K562 (cell line): ENCODE results near the gene NT5DC4. TPM values are rescaled to one million over a fixed set of nuclear protein-coding genes. Genes with fewer than 3 reads are reported as not detected.

Source experiments
- BDP1 ChIP-seq: IDR thresholded peaks from 3 replicates; pipeline ENCODE4 v1.6.1; 2011; ENCODE audit not compliant: insufficient read length, insufficient read depth
- ELK1 ChIP-seq: sonication (generic); formaldehyde crosslinking; IDR thresholded peaks from 2 replicates; pipeline ENCODE4 v1.8.1; 2022; ENCODE audit warnings: missing genetic modification reagents
- ELK3 ChIP-seq: fragments of 450-650 bp; formaldehyde crosslinking; IDR thresholded peaks from 2 replicates; pipeline ENCODE4 v1.4.0; 2020; ENCODE audit warnings: mild to moderate bottlenecking
- HBP1 ChIP-seq: fragments of 450-650 bp; formaldehyde crosslinking; IDR thresholded peaks from 2 replicates; pipeline ENCODE4 v1.4.0; 2022; ENCODE audit warnings: missing genetic modification characterization
- HCFC1 ChIP-seq: IDR thresholded peaks from 2 replicates; pipeline ENCODE4 v1.6.1; 2012; ENCODE audit warnings: low read depth, low read length, improper control_type of control experiment
- HINFP ChIP-seq: fragments of 450-650 bp; conservative IDR thresholded peaks from 2 replicates; pipeline ENCODE4 v1.6.1; 2016; ENCODE audit warnings: missing genetic modification characterization, low read depth, mild to moderate bottlenecking, control low read depth, missing compliant biosample characterization
- IRF1 ChIP-seq: sonication (generic); formaldehyde crosslinking; IDR thresholded peaks from 2 replicates; pipeline ENCODE4 v1.8.0; 2022; ENCODE audit warnings: missing genetic modification reagents, mild to moderate bottlenecking, borderline replicate concordance
- POU5F1 ChIP-seq: fragments of 150-350 bp; IDR thresholded peaks from 2 replicates; pipeline ENCODE4 v1.6.1; 2014; ENCODE audit warnings: borderline replicate concordance, low read length, low read depth, mild to moderate bottlenecking; ENCODE audit not compliant: partially characterized antibody
- PPARD ChIP-seq: fragments of 250-450 bp; sonication (Bioruptor Pico); IDR thresholded peaks from 2 replicates; pipeline ENCODE4 v1.8.0; 2022; ENCODE audit warnings: inconsistent platforms, mild to moderate bottlenecking, moderate library complexity
- RCOR1 ChIP-seq, 2 experiments: IDR thresholded peaks; 2 replicates each; pipeline ENCODE4 v1.6.1; 2012; ENCODE audit warnings: low read depth in 2 of 2, low read length in 2 of 2, borderline replicate concordance in 1 of 2, improper control_type of control experiment in 1 of 2
- SIN3A ChIP-seq, 2 experiments: fragments of 150-350 bp in 1 of 2; IDR thresholded peaks; 2 replicates each; pipeline ENCODE4 v1.6.1; 2011 to 2016; ENCODE audit warnings: borderline replicate concordance in 2 of 2, low read depth in 2 of 2, low read length in 2 of 2, mild to moderate bottlenecking in 2 of 2, moderate library complexity in 2 of 2; ENCODE audit not compliant: control insufficient read depth in 1 of 2
- SMAD2 ChIP-seq: fragments of 150-350 bp; IDR thresholded peaks from 2 replicates; pipeline ENCODE4 v1.6.1; 2014; ENCODE audit warnings: low read depth, mild to moderate bottlenecking, low read length
- SMARCA5 ChIP-seq: fragments of 450-650 bp; IDR thresholded peaks from 2 replicates; pipeline ENCODE4 v1.6.1; 2016
- SRSF3 ChIP-seq: fragments of 200-400 bp; formaldehyde crosslinking; IDR thresholded peaks from 2 replicates; pipeline ENCODE4 v1.6.1; 2016; ENCODE audit warnings: mild to moderate bottlenecking, low read length, moderate library complexity; ENCODE audit not compliant: insufficient read depth
- THAP7 ChIP-seq: fragments of 250-450 bp; sonication (Bioruptor Pico); IDR thresholded peaks from 2 replicates; pipeline ENCODE4 v1.5.0; 2021
- TRIM28 ChIP-seq: fragments of 450-650 bp; IDR thresholded peaks from 2 replicates; pipeline ENCODE4 v1.6.1; 2017
- ZBTB17 ChIP-seq: fragments of 450-650 bp; formaldehyde crosslinking; IDR thresholded peaks from 2 replicates; pipeline ENCODE4 v1.4.0; 2020; ENCODE audit warnings: mild to moderate bottlenecking
- ZNF263 ChIP-seq: sonication (generic); formaldehyde crosslinking; IDR thresholded peaks from 2 replicates; pipeline ENCODE4 v1.8.0; 2022; ENCODE audit warnings: mild to moderate bottlenecking, missing genetic modification reagents, borderline replicate concordance
- ZNF354B ChIP-seq: fragments of 250-450 bp; sonication (Bioruptor Pico); IDR thresholded peaks from 2 replicates; pipeline ENCODE4 v1.4.0; 2020
- polyA plus RNA-seq, 8 experiments: library from polyadenylated mRNA; depleted of rRNA in 4 of 8; stranded (reverse) in 5 of 8; unstranded in 3 of 8; fragments of >200 nt; fragmentation: Nextera tagmentation in 2 of 8; fragmentation: Illumina TruSeq in 1 of 8; extraction: Ambion mirVana in 2 of 8; extraction: Trizol in 1 of 8; gene quantifications; 2 replicates each; pipeline versions ENCODE4 v1.2.1 to v1.2.3, GENCODE V29; 2011 to 2014; ENCODE audit warnings: inconsistent platforms in 1 of 8, missing spikeins in 1 of 8
- total RNA-seq, 7 experiments: library from RNA; depleted of rRNA in 6 of 7; stranded (reverse); fragments of >200 nt in 6 of 7; fragmentation: Illumina TruSeq in 2 of 7; extraction: Trizol in 2 of 7; gene quantifications; 2 replicates each; pipeline versions ENCODE4 v1.2.1 to v1.2.3, GENCODE V29; 2011 to 2021; ENCODE audit warnings: low replicate concordance in 1 of 7

NT5DC4 gene
- total and polyA plus RNA-seq, 9 of the 15 experiments (the other 6 are each of a cell fraction or from before 2014, with no cell fraction given) = 0.44 to 6.9 (median 2.5) TPM

- no peak for TF ChIP-seq ELK1 (CRISPR knock-in tag)
- no peak for TF ChIP-seq SIN3A (IDR thresholded peaks at IDR 0.05; ENCODE audit: borderline replicate concordance in 2 of 2, control insufficient read depth in 1 of 2, low read depth in 2 of 2, low read length in 2 of 2)
- no peak for TF ChIP-seq HINFP
- TF ChIP-seq ZBTB17 (CRISPR knock-in tag) = no peak
- no peak for TF ChIP-seq POU5F1
- peak; percentile 56; the same call in 1 of the 2 replicates for TF ChIP-seq ZNF263 (CRISPR knock-in tag)
- TF ChIP-seq SMAD2 = no peak
- TF ChIP-seq HCFC1 = no peak
- TF ChIP-seq SRSF3 = no peak
- TF ChIP-seq RCOR1 (IDR thresholded peaks at IDR 0.05; ENCODE audit: borderline replicate concordance in 1 of 2, low read depth in 2 of 2, low read length in 2 of 2) = peak in 1 of 2 experiments; percentile 78; a peak in 3 of 4 replicates
- TF ChIP-seq TRIM28 = no peak
- no peak for TF ChIP-seq ELK3 (CRISPR knock-in tag)
- TF ChIP-seq HBP1 = no peak
- TF ChIP-seq SMARCA5 = no peak
- TF ChIP-seq PPARD (CRISPR knock-in tag) = no peak
- no peak for TF ChIP-seq BDP1
- no peak for TF ChIP-seq THAP7 (CRISPR knock-in tag)
- no peak for TF ChIP-seq ZNF354B (CRISPR knock-in tag)
- TF ChIP-seq IRF1 = no peak
Measured at GRCh38 chr2:112728029-112728362, 7.2 kb downstream of the NT5DC4 start (continued).
